ENCODE measurements around the gene KCTD21. TPM values are rescaled to one million over a fixed set of nuclear protein-coding genes. Genes with fewer than 3 reads are reported as not detected.

Gene KCTD21, protein sequence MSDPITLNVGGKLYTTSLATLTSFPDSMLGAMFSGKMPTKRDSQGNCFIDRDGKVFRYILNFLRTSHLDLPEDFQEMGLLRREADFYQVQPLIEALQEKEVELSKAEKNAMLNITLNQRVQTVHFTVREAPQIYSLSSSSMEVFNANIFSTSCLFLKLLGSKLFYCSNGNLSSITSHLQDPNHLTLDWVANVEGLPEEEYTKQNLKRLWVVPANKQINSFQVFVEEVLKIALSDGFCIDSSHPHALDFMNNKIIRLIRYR
- 12.2 and 12.5 TPM in 2 replicates for total RNA-seq (2012; rRNA removed)
- polyA plus RNA-seq (2012; rRNA removed), result 12.2 TPM in 2 replicates
- 7.1 and 14.7 TPM in 2 replicates for polyA plus RNA-seq (2012; cell fraction: cytosol; rRNA removed)
- polyA plus RNA-seq (2012; cell fraction: nucleus; rRNA removed; ENCODE audit: low replicate concordance), result 7.7 and 13.5 TPM in 2 replicates
- Bru-seq, nascent RNA, result percentile 71 among the genes with signal in this experiment
- percentile 74 among the genes with signal in this experiment for BruChase-seq, experiment 1, labeled RNA remaining after a 6-hour chase
- BruChase-seq, experiment 2, labeled RNA remaining after a 2-hour chase, result percentile 77 among the genes with signal in this experiment
- long read RNA-seq, partial matches to known transcripts, result 0 of 11 reads
- long read RNA-seq, other reads (novel, unspliced or antisense), result 10 of 11 reads

DNA sequence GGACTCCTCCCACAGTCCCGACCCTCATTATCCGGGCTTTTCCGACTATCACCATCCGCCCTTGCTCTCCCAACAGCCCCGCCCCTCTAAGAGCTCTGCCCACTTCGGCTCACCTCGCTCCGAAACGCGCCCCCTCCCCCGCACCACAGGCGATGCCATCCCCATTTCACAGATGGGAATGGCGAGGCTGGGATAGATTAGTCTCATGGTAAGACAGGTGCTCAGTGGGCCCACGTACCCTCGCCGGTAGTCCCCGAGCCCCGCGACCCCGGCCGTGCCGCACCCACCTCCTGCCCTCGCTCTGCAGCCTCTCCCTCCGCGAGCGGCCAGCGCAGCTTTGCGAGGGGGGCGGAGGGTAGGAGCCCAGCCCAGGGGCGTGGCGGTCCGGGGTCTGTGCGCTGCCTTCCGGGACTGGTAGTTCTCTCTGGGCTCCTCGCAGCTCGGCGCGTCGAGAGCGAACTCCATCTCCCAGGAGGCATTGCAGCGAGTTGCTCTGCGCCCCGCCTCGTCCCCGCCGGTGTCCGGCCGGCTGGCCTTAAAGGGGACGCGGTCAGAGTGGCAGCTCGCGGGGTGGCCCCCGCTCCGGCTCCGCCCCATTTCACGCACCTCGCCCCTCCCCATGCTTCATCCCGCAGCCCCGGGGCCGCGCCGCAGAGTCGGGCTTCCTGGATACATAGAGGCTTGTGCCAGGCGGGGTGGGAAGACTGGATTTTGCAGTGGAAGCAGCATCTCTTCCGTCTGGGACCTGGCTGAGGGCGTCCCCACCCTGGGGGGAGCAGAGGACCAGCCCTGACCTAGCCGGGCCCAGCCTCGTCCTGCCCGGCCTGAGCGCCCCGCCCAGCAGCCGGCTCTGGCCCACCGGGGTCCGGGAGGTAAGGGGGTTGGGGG lies at the start of gene KCTD21, which contains the start of gene USP35:
KCTD21 (minus strand) TSS at position 341 of the 888 bp plus-strand sequence. CDS start 14,072 bp downstream, outside the sequence.
USP35 (plus strand) TSS at position 634 of the 888 bp plus-strand sequence. CDS start 7,327 bp downstream, outside the sequence.
- peak within 1 kb of the TSS; percentile 59 for H4K5ac ChIP-seq (ENCODE audit: low read depth, low read length)
- H3K56ac ChIP-seq (ENCODE audit: extremely low read depth, insufficient read depth, low read length), result 0 out of 2 replicates have a peak within 1 kb of the TSS, but pooled peaks have one; percentile 40
- H3K36me3 ChIP-seq (ENCODE audit: control insufficient read depth, insufficient read depth, low read length), result no peaks in the 10 kb centered on the region
- peak within 1 kb of the TSS; percentile 80 for H2BK5ac ChIP-seq (ENCODE audit: low read depth, low read length, poor library complexity, severe bottlenecking)
- peak within 1 kb of the TSS; percentile 53 for H3K18ac ChIP-seq (ENCODE audit: low read depth, low read length)
- peaks cover 16% of the 10 kb centered on the region for H3K4me1 ChIP-seq (ENCODE audit: control insufficient read depth, insufficient read depth, low read length)
- peak within 1 kb of the TSS; percentile 93 for H3K4ac ChIP-seq (ENCODE audit: low read depth, low read length)
- intact Hi-C loops (cut with micrococcal nuclease) (loop anchor here (2.0 kb wide), 1 partner anchor 24 kb away; no protein-coding TSS in a partner anchor), dilution Hi-C loops (cut with HindIII; ENCODE audit: low sequenced_read_pairs, unreplicated experiment) (no loop called here), in situ Hi-C loops (cut with MboI; ENCODE audit: low sequenced_read_pairs) (no loop called here)
- peaks cover 32% of the 10 kb centered on the region for H4K20me1 ChIP-seq (ENCODE audit: insufficient read depth, low read length)
- H2BK15ac ChIP-seq (ENCODE audit: low read depth, low read length), result no peak within 1 kb of the TSS
- H3K9me1 ChIP-seq (ENCODE audit: insufficient read depth, low read length), result peaks cover 25% of the 10 kb centered on the region
- H2AK9ac ChIP-seq (replicated peaks; ENCODE audit: low read depth, low read length, poor library complexity), result peak within 1 kb of the TSS; percentile 99
- WGBS, 2 experiments (ENCODE audit: extremely low coverage in 2 of 2, insufficient read length in 1 of 2), result 0% methylated on average over 27 of the region's 74 CpGs; no CpG with 5 or more reads in 1 of the 2 experiments
- H3K4me2 ChIP-seq (ENCODE audit: low read depth, low read length), result peak within 1 kb of the TSS; percentile 97
- H3K27ac ChIP-seq (ENCODE audit: insufficient read depth, low read length), result peak within 1 kb of the TSS; percentile 80
- H3K9me3 ChIP-seq (ENCODE audit: control insufficient read depth, insufficient read depth, low read length), result no peaks in the 10 kb centered on the region
- peak within 1 kb of the TSS; percentile 85 to 91 for H4K8ac ChIP-seq (ENCODE audit: low read depth in 2 of 2, low read length in 2 of 2)
- H3K14ac ChIP-seq (replicated peaks; ENCODE audit: low read depth, low read length), result peak within 1 kb of the TSS; percentile 87
- peak within 1 kb of the TSS; percentile 94 for H3K4me3 ChIP-seq (ENCODE audit: insufficient read depth, low read depth, low read length)
- peak within 1 kb of the TSS; percentile 92 for H2AK5ac ChIP-seq (ENCODE audit: low read depth, low read length)
- peak within 1 kb of the TSS; percentile 57 for H2BK120ac ChIP-seq (ENCODE audit: low read depth, low read length)
- peak within 1 kb of the TSS; percentile 86 for H4K91ac ChIP-seq (ENCODE audit: insufficient read depth, low read depth, low read length)
- peak within 1 kb of the TSS; percentile 80 for H3K9ac ChIP-seq (ENCODE audit: low read depth, low read length)
- DNase-seq (peak; percentile 96), ATAC-seq (ENCODE audit: low read depth) (peak; percentile 95)
- peak within 1 kb of the TSS; percentile 80 for H3K23ac ChIP-seq (ENCODE audit: low read depth, low read length)
- ChIA-PET POLR2A (ENCODE audit: unreplicated experiment) (no interaction called here), CTCF (interaction anchor here (0.7 to 1.9 kb wide), 3 partner anchors 39 to 376 kb away, joined by 5 to 6 read pairs (median 6); no protein-coding TSS in a partner anchor)
- no TSS peak for BruUV-seq (replicated peaks)
- 0 out of 2 replicates have a peak within 1 kb of the TSS, but pooled peaks have one; percentile 39 for H2BK20ac ChIP-seq (ENCODE audit: low read depth, low read length)
- peak within 1 kb of the TSS; percentile 97 for H2AFZ ChIP-seq (replicated peaks; ENCODE audit: low read length, poor library complexity)
- H3K79me1 ChIP-seq (ENCODE audit: low read depth in 1 of 2, low read length in 2 of 2), result peaks cover 51 to 83% of the 10 kb centered on the region in 2 experiments
- no peaks in the 10 kb centered on the region for H3K27me3 ChIP-seq (ENCODE audit: control insufficient read depth, insufficient read depth, low read length)
- TF ChIP-seq MAZ (IDR thresholded peaks at IDR 0.05; ENCODE audit: borderline replicate concordance, low read depth, low read length), result peak; percentile 87; the same call in 1 of the 2 replicates
- no peak for TF ChIP-seq BHLHE40 (IDR thresholded peaks at IDR 0.05; ENCODE audit: low read depth, low read length)
- TF ChIP-seq, protein P1, sequence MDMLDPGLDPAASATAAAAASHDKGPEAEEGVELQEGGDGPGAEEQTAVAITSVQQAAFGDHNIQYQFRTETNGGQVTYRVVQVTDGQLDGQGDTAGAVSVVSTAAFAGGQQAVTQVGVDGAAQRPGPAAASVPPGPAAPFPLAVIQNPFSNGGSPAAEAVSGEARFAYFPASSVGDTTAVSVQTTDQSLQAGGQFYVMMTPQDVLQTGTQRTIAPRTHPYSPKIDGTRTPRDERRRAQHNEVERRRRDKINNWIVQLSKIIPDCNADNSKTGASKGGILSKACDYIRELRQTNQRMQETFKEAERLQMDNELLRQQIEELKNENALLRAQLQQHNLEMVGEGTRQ (IDR thresholded peaks at IDR 0.05; ENCODE audit: low read depth, low read length), result 0 out of 2 replicates have a peak, but pooled peaks have one; percentile 4
- TF ChIP-seq, protein P2, sequence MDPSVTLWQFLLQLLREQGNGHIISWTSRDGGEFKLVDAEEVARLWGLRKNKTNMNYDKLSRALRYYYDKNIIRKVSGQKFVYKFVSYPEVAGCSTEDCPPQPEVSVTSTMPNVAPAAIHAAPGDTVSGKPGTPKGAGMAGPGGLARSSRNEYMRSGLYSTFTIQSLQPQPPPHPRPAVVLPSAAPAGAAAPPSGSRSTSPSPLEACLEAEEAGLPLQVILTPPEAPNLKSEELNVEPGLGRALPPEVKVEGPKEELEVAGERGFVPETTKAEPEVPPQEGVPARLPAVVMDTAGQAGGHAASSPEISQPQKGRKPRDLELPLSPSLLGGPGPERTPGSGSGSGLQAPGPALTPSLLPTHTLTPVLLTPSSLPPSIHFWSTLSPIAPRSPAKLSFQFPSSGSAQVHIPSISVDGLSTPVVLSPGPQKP (IDR thresholded peaks at IDR 0.05; ENCODE audit: borderline replicate concordance, low read depth, low read length), result no peak
- no peak for TF ChIP-seq FOS (IDR thresholded peaks at IDR 0.05; ENCODE audit: low read depth, low read length)
- TF ChIP-seq MXI1 (IDR thresholded peaks at IDR 0.05; ENCODE audit: borderline replicate concordance, low read depth, low read length), result peak; percentile 70; the same call in 1 of the 2 replicates
- no peak for TF ChIP-seq NFE2L2 (IDR thresholded peaks at IDR 0.05; ENCODE audit: low read depth, low read length)
- TF ChIP-seq CHD1 (IDR thresholded peaks at IDR 0.05; ENCODE audit: low read depth, low read length), result no peak
- TF ChIP-seq CEBPB (IDR thresholded peaks at IDR 0.05; ENCODE audit: low read depth, low read length), result no peak
- no peak for TF ChIP-seq RAD21 (IDR thresholded peaks at IDR 0.05; ENCODE audit: low read length)
- no peak for TF ChIP-seq RFX5 (IDR thresholded peaks at IDR 0.05; ENCODE audit: low read depth, low read length)
- TF ChIP-seq POLR2A (IDR thresholded peaks at IDR 0.05; ENCODE audit: low read depth, low read length), result peak; percentile 42; the same call in 1 of the 2 replicates
